Chondrocyte (in vitro differentiated cells): Measurements from ENCODE around the gene FUT1. TPM values are rescaled to one million over a fixed set of nuclear protein-coding genes. Genes with fewer than 3 reads are reported as not detected.
A peak's percentile ranks its signal among the peaks of the same experiment; 100 is the strongest.

Experiments used
- DNase-seq: peaks from one replicate; pipeline ENCODE4 v3.0.0; 2021; ENCODE audit warnings: mixed read lengths, low spot score
- H3K27ac Mint-ChIP-seq: one replicate; pipeline ENCODE4 v1.8.0; 2021; ENCODE audit warnings: mild to moderate bottlenecking, moderate library complexity, mixed read lengths; ENCODE audit not compliant: unreplicated experiment
- H3K27me3 Mint-ChIP-seq: 2 replicates; pipeline ENCODE4 v1.8.0; 2021; ENCODE audit warnings: low read depth, mixed read lengths
- H3K36me3 Mint-ChIP-seq: 2 replicates; pipeline ENCODE4 v1.8.0; 2021; ENCODE audit warnings: low read depth, mixed read lengths
- H3K4me1 Mint-ChIP-seq: 2 replicates; pipeline ENCODE4 v1.8.0; 2021; ENCODE audit warnings: low read depth, mild to moderate bottlenecking, mixed read lengths
- H3K4me3 Mint-ChIP-seq: one replicate; pipeline ENCODE4 v1.8.0; 2021; ENCODE audit warnings: mild to moderate bottlenecking, moderate library complexity, mixed read lengths; ENCODE audit not compliant: unreplicated experiment
- H3K9me3 Mint-ChIP-seq: 2 replicates; pipeline ENCODE4 v1.8.0; 2021; ENCODE audit warnings: low read depth, mixed read lengths
- CTCF ChIP-seq: fragments of 200-600 bp; sonication (generic); IDR thresholded peaks from 2 replicates; pipeline ENCODE4 v1.5.0; 2021; ENCODE audit warnings: antibody characterized with exemption, mild to moderate bottlenecking, moderate library complexity
- total RNA-seq: library from RNA; stranded (reverse); gene quantifications from 3 replicates; pipeline ENCODE4 v1.2.1, GENCODE V29; 2021

The FUT1 gene
- total RNA-seq, 1 donor from 2014 or later: 0.52 TPM

- H3K9me3 Mint-ChIP-seq: no peaks in the 10 kb centered on the region
- no peak for DNase-seq
- peaks cover 4% of the 10 kb centered on the region for H3K27me3 Mint-ChIP-seq
- H3K4me3 Mint-ChIP-seq: no peak overlapping the region
- TF ChIP-seq CTCF: no peak
- H3K4me1 Mint-ChIP-seq: peaks cover 13% of the 10 kb centered on the region
- H3K36me3 Mint-ChIP-seq: no peaks in the 10 kb centered on the region
- no peak overlapping the region for H3K27ac Mint-ChIP-seq
These were observed 2.1 kb downstream of the FUT1 start for GRCh38 chr19:48750351-48750750.

GRCh38 chr19:48749571-48750198 lies 2.8 kb downstream of the FUT1 start:
- DNase-seq: no peak
- H3K27ac Mint-ChIP-seq: no peak overlapping the region
- no peak for TF ChIP-seq CTCF
- no peak overlapping the region for H3K4me3 Mint-ChIP-seq
- H3K9me3 Mint-ChIP-seq: no peaks in the 10 kb centered on the region
- H3K36me3 Mint-ChIP-seq: no peaks in the 10 kb centered on the region
- peaks cover 13% of the 10 kb centered on the region for H3K4me1 Mint-ChIP-seq
- peaks cover 4% of the 10 kb centered on the region for H3K27me3 Mint-ChIP-seq

- no peaks in the 10 kb centered on the region for H3K27me3 Mint-ChIP-seq
- peak within 1 kb of the TSS; percentile 68 for H3K4me3 Mint-ChIP-seq
- H3K9me3 Mint-ChIP-seq: no peaks in the 10 kb centered on the region
- no peak for DNase-seq
- H3K27ac Mint-ChIP-seq: peak within 1 kb of the TSS; percentile 89
- H3K36me3 Mint-ChIP-seq: no peaks in the 10 kb centered on the region
- H3K4me1 Mint-ChIP-seq: peaks cover 5% of the 10 kb centered on the region
- TF ChIP-seq CTCF: no peak
These were observed 5.5 kb downstream of the FUT1 start, which contains the start of gene IZUMO1 for GRCh38 chr19:48746738-48747575. IZUMO1 (minus strand) TSS chr19:48746909; CDS start chr19:48745859, 1,050 bp downstream.

- no peak for TF ChIP-seq CTCF
- Mint-ChIP-seq H3K4me3 (no peak overlapping the region), H3K9me3 (no peaks in the 10 kb centered on the region), H3K36me3 (no peaks in the 10 kb centered on the region), H3K27ac (peak overlapping the region; percentile 27), H3K4me1 (peaks cover 2% of the 10 kb centered on the region), H3K27me3 (no peaks in the 10 kb centered on the region)
- no peak for DNase-seq
These were observed 6.3 kb downstream of the FUT1 start for GRCh38 chr19:48746110-48746509.

GRCh38 chr19:48745208-48745995 lies 7.0 kb downstream of the FUT1 start:
- Mint-ChIP-seq H3K27ac (no peak overlapping the region), H3K4me1 (peaks cover 2% of the 10 kb centered on the region), H3K36me3 (no peaks in the 10 kb centered on the region), H3K9me3 (no peaks in the 10 kb centered on the region), H3K27me3 (no peaks in the 10 kb centered on the region), H3K4me3 (no peak overlapping the region)
- no peak for DNase-seq
- TF ChIP-seq CTCF: no peak
